Kidney capillary endothelial cell (primary cell): ENCODE results near the gene LTF.

Source experiments
- DNase-seq: peaks from one replicate; pipeline ENCODE4 v3.0.0-alpha.2; 2018; ENCODE audit warnings: low spot score

The LTF gene

GRCh38 chr3:46468753-46469600 is 4.3 kb upstream of the LTF start:
- DNase-seq, result no peak

GRCh38 chr3:46467562-46467961 is 2.9 kb upstream of the LTF start:
- DNase-seq, result no peak

GRCh38 chr3:46466871-46467403 is 2.2 kb upstream of the LTF start:
- no peak for DNase-seq

- no peak for DNase-seq
Observed at GRCh38 chr3:46466273-46466672, 1.6 kb upstream of the LTF start.

GRCh38 chr3:46465196-46465520 is 453 bp upstream of the LTF start:
- no peak for DNase-seq

GRCh38 chr3:46463868-46464241 is 850 bp downstream of the LTF start:
- no peak for DNase-seq

GRCh38 chr3:46463120-46463867 is 1.4 kb downstream of the LTF start:
- no peak for DNase-seq

- no peak for DNase-seq
Observed at GRCh38 chr3:46462511-46462910, 2.2 kb downstream of the LTF start.

GRCh38 chr3:46462111-46462510 is 2.6 kb downstream of the LTF start:
- DNase-seq, result no peak

- no peak for DNase-seq
Observed at GRCh38 chr3:46460051-46460450, 4.7 kb downstream of the LTF start.

GRCh38 chr3:46456118-46456517 is 8.6 kb downstream of the LTF start:
- DNase-seq, result no peak

- no peak for DNase-seq
Observed at GRCh38 chr3:46455231-46456115, 9.2 kb downstream of the LTF start.

GRCh38 chr3:46454606-46455005 is 10.1 kb downstream of the LTF start:
- DNase-seq, result no peak

- no peak for DNase-seq
Observed at GRCh38 chr3:46454209-46454595, 10.5 kb downstream of the LTF start.

GRCh38 chr3:46453526-46454208 is 11.0 kb downstream of the LTF start:
- no peak for DNase-seq

GRCh38 chr3:46449755-46450552 is 14.8 kb downstream of the LTF start:
- no peak for DNase-seq

- no peak for DNase-seq
Observed at GRCh38 chr3:46448721-46449120, 16.0 kb downstream of the LTF start.

- DNase-seq, result no peak
Observed at GRCh38 chr3:46447228-46447985, 17.3 kb downstream of the LTF start.

GRCh38 chr3:46442576-46443530 is 21.9 kb downstream of the LTF start:
- peak; percentile 13 for DNase-seq
